Measurements from ENCODE around the gene PPT1.

DNA sequence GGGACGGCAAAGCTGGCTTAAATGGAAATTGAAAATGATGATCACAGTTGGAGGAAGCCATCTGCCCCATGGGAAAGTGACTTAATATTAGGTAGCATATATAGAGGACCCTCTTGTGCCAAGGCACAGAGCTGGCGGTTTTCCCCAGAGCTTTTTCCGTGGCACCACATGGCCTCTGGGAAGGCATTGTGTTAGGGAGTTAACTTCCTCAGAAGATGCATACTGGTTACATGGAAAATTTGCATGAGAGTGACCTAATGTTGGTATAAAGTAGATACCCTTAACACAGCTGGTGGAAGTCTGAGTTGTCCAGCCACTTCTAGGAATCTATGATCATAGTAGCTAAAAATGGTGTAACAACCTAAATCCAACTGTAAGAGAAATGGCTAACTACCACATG is 29.2 kb downstream of the PPT1 start:
- TF ChIP-seq POLR2A (IDR thresholded peaks at IDR 0.05; ENCODE audit: low read depth, low read length) (no peak), POLR2AphosphoS5 (IDR thresholded peaks at IDR 0.05; ENCODE audit: low read depth, low read length) (no peak), TAF1 (IDR thresholded peaks at IDR 0.05; ENCODE audit: low read depth, low read length) (no peak), SPI1 (IDR thresholded peaks at IDR 0.05; ENCODE audit: low read depth, low read length) (no peak)

All from GM12891 (cell line).